Hematopoietic multipotent progenitor cell treated with erythropoietin and hydrocortisone succinate and interleukin-3 and kit ligand, for 6 days (in vitro differentiated cells): ENCODE measurements around the gene CWF19L2.

Experiments used
- DNase-seq: peaks from one replicate; pipeline ENCODE4 v3.0.0-alpha.2; 2015

CWF19L2 gene

DNA sequence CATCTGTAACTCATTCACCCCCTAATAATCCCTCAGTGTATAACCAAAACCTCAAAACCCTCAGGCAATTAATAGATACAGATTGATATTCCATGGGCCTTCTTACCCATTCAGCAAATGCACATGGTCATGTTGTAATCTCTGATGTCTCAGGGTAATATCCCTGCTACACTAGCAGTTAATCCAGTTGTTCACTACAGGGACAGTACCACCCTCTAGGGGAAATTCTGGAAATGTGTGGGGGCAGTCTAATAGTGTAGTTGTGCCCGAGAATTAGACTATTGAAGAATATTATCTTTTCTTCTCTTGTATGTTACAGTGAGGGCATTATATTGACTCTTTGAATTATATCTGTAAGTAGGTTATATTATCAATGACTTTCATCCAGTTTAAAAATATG is 175.4 kb downstream of the CWF19L2 start:
- DNase-seq: no peak
